Stimulated activated CD8-positive, alpha-beta memory T cell treated with anti-CD3 and anti-CD28 coated beads, Interleukin-4, amount 100 ng/mL, for 24 hours (primary cell): Measurements from ENCODE around the gene SRC.

Experiments
- DNase-seq: peaks from one replicate; pipeline ENCODE4 v3.0.0-alpha.2; 2020; ENCODE audit warnings: low read depth

Gene SRC

DNA sequence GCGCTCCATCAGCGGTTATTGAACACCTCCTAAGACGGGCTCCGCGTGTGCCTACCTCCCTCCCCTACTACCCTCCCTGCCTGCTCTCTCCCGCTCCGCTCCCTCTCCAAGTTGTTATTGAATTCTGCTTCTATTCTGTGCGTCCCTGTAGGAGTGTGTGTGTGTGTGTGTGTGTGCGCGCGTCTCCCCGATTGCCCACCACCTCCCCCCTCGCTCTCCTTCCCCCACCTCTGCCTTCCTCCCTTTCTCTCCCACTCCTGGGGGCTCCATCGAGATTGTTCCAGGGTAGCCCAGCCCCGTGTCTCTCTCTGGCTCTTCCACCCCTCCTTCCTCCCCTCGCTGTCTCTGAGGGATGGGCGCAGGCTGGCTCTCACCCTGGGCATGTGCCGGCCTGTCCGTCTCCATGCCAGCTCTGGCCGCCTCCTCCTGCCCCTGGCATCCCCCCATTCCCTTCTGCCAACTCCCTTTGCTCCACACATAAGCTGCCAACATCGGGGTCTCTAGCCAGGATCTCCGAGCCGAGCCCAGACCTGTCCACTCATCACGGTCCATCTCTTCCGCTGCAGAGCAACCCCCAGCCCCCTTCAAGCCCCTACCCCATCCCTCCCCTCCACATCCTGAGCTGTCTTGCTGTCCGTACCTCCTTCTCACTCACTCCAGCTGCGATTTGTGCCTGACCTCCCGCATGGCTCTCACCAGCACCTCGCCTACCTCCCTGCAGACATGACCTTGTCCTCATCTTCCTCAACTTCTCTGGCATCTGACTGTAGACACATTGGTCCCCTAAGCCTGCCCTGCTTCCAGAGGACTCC, 68.5 kb downstream of the SRC start:
- no peak for DNase-seq

DNA sequence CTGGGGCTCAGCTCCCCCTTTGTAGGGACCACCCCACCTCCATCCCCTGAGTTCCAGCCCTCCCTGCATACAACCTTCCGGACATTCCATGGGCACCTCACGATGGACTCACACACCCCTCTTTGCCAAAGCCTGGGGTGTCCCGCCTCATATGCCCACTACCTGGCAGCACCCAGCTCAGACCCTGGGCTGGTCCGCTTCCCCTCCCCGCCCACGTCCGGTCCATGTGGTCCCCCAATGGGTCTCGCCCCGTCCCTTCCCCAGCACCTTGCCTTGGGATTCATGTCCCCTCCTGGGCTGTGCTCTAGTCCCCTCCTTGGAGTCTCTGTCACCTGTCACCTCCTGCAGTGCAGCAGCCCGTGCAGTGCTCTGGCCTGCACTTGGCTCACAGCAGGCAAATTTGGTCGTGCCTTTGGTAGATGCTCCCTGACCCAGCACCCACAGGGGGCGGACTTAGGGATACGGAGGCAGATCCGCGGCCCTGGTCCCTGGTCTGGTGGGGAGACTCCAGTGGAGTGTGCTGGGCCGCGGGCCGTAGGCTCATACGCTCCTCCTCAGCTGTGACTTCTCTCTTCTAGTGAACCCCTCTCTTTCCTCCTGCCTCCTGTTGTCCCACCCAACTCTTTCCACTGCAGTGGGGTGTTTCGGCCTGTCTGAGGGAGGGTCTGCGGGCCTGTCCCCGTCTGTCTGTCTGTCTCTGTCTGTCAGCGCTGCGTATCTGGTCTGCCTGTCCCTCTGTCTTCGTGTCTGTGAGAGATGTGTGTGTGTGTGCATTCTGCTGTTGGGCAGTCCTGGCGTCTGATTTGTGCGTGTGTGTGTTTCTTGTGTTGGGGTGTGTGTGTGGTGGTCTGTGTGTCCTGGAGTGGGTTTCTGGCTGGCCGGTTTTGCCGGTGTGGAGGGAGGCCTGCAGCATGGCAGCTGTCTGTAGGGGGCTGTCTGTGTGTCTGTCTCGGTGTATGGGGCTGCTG, 69.5 kb downstream of the SRC start:
- no peak for DNase-seq

GRCh38 chr20:37416100-37416847, 70.3 kb downstream of the SRC start:
- DNase-seq = no peak

- DNase-seq = no peak
These were observed 71.1 kb downstream of the SRC start for GRCh38 chr20:37416848-37417616.

- no peak for DNase-seq
These were observed 71.9 kb downstream of the SRC start for GRCh38 chr20:37417617-37418467.

DNA sequence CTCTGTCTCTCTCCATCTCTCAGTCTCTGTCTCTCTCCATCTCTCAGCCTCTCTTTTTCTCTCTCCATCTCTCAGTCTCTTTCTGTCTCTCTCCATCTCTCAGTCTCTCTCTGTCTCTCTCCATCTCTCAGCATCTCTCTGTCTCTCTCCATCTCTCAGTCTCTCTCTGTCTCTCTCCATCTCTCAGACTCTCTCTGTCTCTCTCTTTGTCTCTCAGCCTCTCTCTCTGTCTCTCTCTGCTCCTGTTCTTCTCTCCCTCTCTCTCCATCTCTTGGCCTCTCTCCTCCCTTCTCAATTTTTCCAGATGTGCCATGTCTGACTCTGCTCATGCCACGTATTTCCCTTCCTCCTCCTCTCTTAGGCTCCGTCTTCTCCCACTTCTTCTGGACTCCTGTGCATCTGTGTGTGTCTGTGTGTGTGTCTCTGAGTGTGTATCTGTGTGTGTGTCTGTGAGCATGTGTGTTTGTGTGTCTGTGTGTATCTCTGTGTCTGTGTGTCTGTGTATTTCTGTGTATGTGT, 72.7 kb downstream of the SRC start:
- DNase-seq = no peak

DNA sequence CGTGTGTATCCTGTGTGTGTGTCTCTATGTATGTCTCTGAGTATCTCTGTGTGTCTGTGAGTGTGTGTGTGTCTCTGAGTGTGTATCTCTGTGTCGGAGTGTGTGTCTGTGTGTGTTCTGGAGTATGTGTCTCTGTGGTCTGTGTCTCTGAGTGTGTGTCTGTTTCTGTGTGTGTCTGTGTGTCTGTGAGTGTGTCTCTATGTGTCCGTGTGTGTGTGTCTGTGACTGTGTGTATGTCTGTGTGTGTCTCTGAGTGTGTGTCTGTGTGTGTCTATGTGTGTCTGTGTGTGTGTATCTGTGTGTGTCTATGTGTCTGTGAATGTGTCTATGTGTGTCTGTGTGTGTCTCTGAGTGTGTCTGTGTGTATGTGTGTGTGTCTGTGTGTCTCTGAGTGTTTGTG, 73.4 kb downstream of the SRC start:
- no peak for DNase-seq

GRCh38 chr20:37419774-37420542, 74.0 kb downstream of the SRC start:
- no peak for DNase-seq

- no peak for DNase-seq
These were observed 74.7 kb downstream of the SRC start for GRCh38 chr20:37420610-37421009.

DNA sequence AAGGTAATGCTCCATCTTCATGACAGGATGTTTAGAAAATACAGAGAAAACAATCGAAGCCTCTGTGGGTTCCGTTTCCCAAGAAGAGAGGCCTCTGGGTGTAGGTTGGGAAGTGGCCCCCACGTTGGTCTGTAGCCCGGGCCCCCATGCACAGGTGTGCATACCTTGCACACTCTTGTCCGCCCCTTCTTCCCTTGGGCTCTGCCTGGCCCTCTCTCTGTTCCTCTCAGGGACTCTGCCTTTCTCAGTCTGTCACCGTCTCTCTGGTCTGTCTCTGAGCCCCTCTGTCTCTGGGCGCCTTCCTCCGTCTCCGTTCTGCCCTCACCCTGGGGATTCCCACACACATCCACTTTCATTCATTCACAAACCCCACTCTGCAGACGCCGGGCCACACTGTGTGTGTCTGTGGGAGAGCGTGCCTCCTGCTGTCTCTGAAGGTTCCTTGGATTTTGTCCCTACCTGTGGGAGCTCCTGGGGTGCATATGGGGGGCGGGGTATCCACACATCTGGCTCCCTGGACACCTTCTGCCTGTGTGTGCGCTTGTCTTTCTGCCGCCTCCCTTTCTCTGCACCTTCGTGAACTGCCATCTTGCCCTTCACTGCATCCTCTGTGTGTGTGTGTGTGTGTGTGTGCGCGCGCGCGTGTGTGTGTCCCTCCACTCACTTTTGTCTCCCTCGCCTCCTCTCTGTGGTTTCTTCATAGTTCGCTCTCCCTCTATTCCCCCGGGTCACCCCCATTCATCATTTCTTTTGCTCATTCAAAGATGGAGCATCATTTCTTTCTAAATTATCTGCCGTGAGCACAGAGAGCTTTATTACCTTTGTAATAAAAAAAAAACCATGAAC, 75.3 kb downstream of the SRC start:
- DNase-seq = no peak

GRCh38 chr20:37421988-37422387, 76.0 kb downstream of the SRC start:
- no peak for DNase-seq

DNA sequence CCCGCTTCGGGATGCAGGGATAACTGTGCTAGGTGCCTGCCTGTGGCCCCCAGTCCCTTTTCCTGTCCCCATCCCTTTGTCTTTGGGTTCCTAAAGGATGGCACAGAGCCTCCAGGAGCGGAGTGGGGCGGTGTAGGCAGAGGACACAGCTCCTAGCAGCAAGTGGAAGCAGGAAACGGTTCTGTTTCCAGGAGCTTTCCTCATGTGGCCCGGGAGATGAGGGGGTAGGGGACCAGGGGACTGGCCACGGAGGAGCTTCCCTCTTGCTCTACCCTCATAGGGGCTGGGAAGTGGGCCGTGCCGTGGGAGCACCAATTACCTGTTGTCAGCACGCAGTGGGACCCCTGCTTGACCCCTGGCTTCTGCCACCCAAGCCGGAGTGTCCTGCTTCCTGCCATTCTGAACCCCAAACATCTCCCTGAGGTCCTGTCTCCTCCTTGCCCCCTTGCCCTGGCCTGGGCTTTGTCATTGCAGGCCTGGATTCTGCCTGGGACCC, 76.9 kb downstream of the SRC start:
- no peak for DNase-seq

- no peak for DNase-seq
These were observed 77.6 kb downstream of the SRC start for GRCh38 chr20:37423545-37423944.

DNA sequence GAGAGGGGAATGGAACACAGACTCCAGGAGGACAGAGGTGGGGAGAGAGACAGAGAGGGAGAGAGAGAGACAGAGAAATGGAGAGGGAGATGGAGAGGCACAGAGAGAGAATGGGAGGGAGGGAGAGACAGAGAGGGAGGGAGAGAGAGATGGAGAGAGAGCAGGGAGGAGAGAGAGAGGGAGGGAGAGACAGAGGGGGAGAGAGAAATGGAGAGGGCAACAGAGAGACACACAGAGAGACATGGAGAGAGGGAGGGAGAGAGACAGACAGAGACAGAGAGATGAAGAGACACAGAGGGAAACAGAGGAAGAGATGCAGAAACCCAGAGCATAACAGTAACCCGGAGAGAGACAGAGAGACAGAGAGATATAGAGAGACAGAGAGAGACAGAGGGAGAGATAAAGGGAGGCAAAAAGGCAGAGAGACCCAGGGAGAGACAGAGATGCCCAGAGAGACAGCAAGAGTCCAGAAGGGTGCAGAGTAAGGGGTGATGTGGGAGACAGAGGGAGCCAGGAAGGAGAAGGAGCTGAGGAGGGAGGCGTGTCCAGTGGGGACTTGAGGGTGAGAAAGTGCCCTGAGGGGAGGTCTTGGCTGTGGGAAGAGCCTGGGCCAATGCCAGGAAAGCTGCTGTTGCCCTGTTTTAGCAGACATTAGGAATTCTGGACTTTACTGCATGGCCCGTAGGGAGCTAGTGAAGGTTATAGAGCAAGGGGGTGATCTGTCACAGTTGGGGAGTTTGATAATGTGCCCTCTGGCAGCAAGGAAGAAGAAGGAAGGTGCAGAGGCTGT, 78.3 kb downstream of the SRC start:
- DNase-seq = no peak

DNA sequence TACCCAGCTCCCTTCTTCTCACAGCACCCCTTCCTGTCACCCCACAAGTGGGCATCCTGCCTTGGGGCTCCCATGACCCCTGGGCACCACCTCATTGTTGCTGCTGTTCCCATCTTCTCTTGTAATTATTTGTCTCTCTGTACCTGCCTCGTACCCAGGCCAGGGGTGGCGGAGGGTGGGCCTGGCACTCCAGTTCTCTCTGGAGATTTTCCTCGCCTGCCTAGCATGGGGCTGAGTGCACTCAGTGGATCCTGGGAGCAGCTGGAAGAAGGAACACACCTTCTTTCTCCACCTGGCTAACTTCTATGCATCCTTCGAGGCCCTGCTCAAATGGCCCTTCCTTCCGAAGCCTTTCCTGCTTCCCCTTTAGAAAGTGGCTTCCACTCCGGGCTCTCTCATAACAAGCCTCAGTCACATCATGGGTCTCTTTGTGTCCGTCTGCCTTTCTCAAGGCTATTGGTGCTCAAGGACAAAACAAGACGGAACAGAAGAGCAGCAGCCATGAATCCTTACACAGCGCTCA, 79.2 kb downstream of the SRC start:
- DNase-seq = no peak

DNA sequence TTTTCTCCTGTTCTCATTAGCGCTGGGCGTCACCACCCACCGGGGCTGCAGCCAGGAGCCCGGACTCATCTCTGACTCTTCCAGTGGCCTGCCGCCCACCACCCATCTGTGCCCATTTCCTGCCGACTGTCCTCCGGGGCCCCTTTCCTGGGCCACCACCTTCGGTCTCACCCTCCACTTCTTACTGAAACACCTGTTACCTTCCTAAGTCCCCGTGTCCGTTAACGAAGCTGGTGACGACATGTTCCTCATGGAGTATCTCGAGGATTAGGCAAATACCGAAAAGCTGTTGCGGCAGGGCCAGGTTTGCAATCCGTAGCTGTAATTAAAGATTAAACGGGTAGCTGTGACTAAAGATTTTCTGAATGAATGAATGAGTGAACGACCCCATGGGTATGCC, 80.2 kb downstream of the SRC start:
- no peak for DNase-seq

- DNase-seq = no peak
These were observed 81.0 kb downstream of the SRC start for GRCh38 chr20:37426978-37427377.
